ENCODE measurements around the gene HIC2.
"Not testable (repeated sequence)": the region's sequence is repeated elsewhere in the genome, so short reads cannot be mapped to it uniquely, and the experiment has no call there.

HIC2 gene

DNA sequence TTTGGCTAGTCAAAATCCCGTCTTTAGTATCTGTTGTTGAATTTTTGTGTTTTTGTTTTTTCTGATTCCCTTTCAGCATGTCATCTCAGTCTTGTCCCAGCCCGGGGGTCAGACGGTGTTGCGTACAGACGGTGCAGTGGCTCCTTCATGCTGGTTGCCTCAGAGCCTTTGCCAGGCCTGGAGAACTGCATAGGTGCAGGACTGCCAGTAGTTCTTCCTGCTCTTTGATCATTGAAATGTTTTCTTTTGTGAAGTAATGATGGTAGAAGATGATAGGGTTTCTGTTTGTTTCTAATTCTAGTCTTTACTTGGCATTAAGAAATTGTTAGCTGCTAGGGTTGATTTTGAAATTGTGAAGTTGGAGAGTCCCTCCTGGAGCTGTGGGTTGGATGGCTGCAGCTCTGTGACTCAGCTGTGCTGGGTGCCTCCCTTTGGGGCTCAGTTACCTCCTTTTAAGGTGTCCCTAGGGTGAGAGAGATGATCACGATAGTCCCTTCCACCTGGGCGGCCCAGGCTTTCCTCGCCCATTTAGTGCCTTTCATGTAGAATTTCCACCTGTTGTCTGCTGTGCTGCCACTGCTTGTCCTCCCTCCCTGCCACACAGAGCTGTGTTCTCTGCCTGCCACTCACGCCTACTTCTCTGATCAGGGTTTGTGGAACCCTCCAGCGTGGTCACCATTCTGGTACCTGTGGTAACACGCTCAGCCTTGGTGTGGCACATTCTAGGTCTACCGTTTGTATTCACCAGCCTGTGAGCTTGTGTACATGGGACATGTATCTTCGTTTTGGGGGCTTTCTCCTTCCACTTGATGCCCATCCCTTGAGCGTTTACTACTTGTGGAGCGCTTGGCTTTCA, 17.4 kb downstream of the HIC2 start:
- DNase-seq (ENCODE audit: low read depth in 2 of 2, low spot score in 1 of 2), result not testable (repeated sequence)

DNA sequence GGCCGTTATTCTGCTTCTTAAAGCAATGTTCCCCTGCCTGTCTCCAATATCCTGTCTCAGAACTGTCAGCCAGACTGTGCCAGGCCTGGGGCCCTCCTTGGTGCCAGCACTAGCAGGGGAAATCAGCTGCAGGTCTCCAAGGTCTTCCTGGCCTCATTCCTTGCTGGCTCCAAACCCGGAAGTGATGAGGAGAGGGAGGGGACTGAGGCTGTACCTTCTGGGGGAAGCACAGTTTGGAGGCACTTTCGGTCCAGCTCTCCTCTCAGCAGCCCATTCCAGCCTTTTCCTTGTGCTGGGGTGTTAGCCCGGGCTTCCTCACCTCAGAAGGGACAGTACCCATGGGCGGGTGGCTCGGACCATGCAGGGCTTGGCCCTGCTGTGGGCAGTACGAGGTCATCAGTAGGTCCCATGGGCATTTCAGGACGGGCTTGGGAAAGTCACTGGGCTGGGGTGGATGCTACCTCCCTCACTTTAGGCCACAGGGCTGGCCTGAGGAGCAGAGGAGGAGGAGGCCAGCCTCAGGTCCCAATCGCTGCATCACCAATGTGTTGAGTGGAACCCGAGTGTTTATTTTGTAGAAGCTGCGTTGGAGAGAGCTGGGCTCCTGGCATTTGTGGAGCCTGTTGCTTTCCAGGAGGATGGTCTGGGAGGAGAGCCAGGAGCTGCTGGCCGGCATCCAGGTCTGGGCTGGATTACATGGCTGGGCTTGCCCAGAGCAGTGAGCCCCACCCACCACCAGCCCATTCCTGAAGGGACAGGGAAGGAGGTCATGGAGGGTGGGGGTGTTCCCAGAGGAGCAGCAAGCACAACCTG, 19.0 kb downstream of the HIC2 start:
- DNase-seq (ENCODE audit: low read depth in 2 of 2, low spot score in 1 of 2), result not testable (repeated sequence)

DNA sequence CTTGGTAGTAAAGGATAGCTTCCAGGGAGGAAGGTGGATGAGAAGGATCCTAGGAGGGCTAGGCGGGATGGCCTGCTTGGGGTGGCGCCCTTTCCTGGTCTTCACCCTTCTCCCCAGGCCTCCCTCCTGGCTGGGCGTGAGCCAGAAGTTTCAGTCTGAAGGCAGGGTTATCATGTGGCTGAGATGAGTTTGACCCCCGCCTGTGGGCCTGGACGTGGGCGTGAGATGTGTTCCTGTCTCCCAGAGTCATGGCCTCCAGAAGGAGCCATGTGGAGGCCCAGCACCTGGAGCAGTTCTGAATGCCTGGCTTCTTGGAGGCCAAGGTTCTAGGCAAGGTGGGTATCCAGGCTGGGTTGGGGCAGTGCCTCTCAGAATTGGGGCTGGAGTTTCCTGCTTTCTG, 20.8 kb downstream of the HIC2 start:
- not testable (repeated sequence) for DNase-seq (ENCODE audit: low read depth in 2 of 2, low spot score in 1 of 2)

DNA sequence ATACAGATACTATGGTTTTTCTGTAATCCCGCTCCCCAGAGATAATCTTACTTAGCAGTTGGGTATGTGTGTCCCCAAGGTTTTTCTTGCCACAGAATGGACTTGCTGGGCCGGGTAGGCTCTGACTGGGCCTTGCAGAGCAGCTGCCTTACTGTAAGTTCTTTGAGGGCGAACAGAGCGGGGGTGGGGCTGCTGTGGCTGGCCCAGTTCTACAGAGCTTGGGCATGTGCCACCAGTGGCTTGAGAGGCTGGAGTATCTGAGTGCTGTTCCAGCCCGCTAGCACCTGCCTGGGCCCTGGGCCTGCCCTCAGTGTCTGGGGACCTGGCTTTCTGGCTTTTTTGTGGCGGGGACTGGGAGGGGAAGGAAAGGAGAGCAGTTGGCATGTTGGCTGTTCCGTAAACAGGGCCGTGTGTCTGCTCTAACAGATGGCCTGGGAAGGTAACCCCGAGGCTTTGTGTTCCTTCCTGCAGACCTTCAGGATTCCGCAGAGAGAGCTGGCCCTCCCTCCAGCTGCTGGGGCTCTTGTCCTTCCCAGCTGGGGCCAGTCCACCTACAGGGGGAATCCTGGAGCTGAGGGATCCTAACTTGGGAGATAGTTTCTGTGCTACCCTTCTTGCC, 23.0 kb downstream of the HIC2 start:
- not testable (repeated sequence) for DNase-seq (ENCODE audit: low read depth in 2 of 2, low spot score in 1 of 2)

DNA sequence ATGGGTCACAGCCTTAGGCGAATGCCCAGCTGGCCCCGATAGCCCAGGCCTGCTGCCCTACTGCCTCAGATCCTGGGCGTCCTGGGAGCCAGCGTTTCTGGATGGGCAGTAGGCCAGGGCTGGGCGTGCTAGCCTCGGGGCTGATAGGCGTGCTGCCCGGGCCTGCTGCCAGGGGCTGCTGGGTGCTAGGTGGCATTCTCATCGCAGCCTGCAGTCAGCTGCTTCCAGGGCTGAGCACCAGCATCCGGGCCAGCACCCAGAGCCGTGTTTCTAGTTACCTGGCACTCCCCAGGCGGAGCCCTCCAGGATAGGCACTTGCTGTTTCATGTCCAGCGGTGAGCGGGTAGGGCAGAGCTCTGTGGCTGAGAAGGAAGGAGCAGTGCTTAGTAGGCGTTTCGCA, 23.5 kb downstream of the HIC2 start:
- DNase-seq (ENCODE audit: low read depth in 2 of 2, low spot score in 1 of 2), result not testable (repeated sequence)

DNA sequence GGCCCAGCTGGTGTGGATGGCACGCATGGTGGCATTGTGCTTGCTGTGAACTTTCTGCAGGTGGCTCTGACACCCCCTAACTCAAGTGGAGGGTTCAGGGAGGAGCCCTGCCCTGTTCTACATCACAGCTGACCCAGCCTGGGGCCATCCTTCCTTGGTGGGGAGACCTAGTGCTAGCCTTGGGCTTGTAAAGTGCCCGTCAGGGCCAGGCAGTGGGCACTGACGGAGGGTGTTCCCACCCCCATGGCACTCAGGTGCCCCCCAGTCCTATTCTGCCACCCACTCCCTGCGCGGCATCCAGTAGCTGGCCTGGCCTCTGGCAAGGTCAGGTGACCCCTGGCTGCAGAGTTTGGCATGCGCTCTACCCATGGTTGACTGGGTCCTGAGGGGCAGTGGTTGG, 24.0 kb downstream of the HIC2 start:
- DNase-seq (ENCODE audit: low read depth in 2 of 2, low spot score in 1 of 2), result not testable (repeated sequence)

DNA sequence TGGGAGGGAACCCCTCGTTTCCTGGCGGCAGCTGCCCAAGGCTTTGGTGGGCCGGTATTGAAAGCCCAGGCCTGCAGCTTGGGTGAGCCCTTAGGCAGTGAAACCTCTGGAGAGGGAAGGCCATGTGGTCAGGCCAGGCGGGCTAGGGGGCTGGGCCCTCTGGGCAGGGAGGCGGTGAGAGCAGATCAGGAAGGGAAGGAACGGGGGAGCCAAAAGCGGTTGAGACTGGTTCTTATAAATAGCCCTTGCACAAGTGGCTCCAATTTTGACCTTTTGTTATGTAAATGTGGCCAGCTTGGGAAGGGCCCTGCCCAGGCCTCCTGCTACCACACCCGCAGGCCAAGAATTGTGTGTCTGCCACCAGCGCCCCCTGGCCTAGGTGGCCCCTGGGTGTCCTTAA, 25.0 kb downstream of the HIC2 start:
- not testable (repeated sequence) for DNase-seq (ENCODE audit: low read depth in 2 of 2, low spot score in 1 of 2)

DNA sequence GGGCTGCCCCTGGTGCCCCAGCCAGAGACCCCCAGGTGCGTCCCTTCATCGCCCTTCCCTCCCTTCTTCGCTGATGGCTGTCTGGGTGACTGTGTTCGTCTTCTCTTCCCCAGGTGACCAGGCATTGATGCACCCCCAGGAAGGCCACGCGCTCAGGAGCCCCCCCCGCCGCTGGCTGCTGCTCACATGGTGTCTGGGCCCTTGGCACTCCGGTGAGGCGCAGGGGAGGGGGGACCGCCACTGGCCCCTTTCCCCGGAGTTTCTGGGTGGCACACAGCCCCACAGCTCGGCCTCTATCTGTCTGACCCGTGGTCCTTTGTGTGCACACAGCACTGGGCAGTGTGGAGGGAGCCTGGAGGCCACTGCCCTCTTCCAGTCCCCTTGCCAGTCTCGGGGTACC, 25.5 kb downstream of the HIC2 start:
- DNase-seq (ENCODE audit: low read depth in 2 of 2, low spot score in 1 of 2), result not testable (repeated sequence)

DNA sequence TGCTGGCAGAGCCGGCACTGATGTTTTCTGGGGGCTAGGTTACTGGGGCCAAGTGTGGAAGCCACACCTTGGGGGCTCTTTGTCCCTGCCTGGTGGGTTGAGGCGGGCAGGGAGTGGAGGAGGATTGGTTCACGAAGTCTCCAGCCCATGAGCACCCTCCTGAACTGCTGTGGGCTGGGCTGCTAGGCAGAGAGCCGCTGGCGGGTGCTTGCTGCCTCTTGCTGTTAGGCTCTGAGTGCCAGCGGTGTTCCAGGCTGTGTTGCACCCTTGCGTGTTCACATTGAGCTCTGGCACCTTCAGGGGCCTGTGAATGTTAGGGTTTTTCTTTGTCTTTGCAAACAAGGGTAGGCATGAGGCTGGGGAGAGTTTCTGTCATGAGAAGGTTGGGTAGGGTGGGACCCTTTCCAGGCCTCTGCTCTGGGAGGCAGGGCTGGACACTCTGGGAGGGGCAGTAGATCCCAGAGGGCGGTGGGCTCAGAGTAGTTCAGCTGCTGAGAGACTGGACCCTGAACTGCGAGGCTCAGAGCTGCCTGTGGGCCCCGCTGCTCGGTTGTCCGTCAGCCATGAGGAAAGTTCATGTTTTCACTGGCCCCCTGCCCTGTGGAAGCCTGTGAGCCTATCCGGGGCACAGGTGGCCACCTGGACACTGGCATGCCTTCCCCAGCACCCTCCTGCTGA, 26.0 kb downstream of the HIC2 start:
- DNase-seq (ENCODE audit: low read depth in 2 of 2, low spot score in 1 of 2), result no peak

DNA sequence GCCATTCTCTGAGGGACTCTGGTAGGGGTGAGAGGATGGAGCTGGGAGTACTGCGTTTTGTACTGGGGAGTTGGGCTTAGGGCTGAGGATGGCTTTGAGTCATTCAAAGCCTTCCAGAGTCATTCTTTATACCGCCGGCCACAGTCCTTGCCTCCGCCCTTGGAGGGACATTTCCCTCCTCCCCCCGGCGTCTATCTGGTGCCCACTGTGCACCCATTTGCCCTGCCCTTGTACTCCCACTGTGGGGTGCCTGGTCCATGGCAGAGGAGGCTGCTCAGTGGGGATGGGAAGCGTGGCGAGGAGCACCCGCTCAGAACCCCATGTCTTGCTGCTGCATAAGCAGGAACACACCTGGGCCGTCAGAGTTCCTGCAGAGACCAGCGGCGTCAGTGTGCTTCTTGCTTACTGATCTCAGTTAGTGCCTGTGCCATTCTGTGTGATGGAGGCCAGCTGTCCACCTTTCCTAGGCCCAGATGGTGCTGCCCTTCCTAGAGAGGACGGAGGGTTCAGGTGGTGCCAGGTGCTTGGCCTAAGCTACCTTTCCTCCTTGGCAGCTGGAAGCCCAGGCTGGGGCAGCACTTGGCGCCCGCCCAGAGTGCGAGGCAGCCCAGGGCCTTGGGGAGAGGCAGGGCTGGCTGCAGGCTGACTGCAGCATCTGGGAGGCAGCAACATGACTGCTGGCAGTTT, 26.7 kb downstream of the HIC2 start:
- DNase-seq (ENCODE audit: low read depth in 2 of 2, low spot score in 1 of 2), result no peak

DNA sequence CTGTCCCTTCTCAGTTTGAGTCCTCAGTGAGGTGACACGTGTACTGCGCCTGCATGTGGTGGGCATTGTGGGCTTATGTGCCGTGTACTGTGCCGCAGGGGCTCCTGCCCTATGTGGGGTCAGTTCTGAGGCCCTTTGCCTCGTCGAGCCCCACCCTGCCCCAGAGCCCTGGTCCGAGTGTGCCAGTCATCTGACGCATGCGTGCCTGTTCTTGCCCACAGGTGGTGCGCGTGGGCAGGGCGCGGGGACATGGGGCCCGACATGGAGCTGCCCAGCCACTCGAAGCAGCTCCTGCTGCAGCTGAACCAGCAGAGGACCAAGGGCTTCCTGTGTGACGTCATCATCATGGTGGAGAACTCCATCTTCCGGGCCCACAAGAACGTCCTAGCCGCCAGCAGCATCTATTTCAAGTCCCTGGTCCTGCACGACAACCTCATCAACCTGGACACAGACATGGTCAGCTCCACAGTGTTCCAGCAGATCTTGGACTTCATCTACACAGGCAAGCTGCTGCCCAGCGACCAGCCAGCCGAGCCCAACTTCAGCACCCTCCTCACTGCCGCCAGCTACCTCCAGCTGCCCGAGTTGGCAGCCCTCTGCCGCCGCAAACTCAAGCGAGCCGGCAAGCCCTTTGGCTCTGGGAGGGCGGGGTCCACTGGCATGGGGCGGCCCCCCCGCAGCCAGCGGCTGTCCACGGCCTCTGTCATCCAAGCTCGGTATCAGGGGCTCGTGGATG, 27.7 kb downstream of the HIC2 start:
- DNase-seq (ENCODE audit: low read depth in 2 of 2, low spot score in 1 of 2), result no peak

DNA sequence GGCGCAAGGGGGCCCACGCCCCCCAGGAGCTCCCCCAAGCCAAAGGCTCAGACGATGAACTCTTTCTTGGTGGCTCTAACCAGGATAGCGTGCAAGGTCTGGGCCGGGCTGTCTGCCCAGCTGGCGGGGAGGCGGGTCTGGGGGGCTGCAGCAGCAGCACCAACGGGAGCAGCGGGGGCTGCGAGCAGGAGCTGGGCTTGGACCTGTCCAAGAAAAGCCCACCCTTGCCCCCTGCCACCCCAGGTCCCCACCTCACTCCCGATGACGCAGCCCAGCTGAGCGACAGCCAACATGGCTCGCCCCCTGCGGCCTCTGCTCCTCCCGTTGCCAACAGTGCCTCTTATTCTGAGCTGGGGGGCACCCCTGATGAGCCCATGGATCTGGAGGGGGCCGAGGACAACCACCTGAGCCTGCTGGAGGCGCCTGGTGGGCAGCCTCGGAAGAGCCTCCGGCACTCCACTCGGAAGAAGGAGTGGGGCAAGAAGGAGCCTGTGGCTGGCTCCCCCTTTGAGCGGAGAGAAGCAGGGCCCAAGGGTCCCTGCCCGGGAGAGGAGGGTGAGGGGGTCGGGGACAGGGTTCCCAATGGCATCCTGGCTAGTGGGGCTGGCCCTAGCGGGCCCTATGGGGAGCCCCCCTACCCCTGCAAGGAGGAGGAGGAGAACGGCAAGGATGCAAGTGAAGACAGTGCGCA, 28.4 kb downstream of the HIC2 start:
- no peak for DNase-seq (ENCODE audit: low read depth in 2 of 2, low spot score in 1 of 2)

DNA sequence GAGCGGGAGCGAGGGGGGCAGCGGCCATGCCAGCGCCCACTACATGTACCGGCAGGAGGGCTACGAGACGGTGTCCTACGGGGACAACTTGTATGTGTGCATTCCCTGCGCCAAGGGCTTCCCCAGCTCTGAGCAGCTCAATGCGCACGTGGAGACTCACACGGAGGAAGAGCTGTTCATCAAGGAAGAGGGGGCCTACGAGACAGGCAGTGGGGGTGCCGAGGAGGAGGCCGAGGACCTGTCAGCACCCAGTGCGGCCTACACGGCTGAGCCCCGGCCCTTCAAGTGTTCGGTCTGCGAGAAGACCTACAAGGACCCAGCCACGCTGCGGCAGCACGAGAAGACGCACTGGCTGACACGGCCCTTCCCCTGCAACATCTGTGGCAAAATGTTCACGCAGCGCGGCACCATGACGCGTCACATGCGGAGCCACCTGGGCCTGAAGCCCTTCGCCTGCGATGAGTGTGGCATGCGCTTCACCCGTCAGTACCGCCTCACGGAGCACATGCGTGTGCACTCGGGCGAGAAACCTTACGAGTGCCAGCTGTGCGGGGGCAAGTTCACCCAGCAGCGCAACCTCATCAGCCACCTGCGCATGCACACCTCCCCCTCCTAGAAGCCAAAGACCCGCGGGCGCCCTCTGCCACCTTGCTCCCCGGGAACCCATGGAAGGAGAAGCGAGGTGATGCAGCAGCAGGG, 29.1 kb downstream of the HIC2 start:
- DNase-seq (ENCODE audit: low read depth in 2 of 2, low spot score in 1 of 2), result no peak

DNA sequence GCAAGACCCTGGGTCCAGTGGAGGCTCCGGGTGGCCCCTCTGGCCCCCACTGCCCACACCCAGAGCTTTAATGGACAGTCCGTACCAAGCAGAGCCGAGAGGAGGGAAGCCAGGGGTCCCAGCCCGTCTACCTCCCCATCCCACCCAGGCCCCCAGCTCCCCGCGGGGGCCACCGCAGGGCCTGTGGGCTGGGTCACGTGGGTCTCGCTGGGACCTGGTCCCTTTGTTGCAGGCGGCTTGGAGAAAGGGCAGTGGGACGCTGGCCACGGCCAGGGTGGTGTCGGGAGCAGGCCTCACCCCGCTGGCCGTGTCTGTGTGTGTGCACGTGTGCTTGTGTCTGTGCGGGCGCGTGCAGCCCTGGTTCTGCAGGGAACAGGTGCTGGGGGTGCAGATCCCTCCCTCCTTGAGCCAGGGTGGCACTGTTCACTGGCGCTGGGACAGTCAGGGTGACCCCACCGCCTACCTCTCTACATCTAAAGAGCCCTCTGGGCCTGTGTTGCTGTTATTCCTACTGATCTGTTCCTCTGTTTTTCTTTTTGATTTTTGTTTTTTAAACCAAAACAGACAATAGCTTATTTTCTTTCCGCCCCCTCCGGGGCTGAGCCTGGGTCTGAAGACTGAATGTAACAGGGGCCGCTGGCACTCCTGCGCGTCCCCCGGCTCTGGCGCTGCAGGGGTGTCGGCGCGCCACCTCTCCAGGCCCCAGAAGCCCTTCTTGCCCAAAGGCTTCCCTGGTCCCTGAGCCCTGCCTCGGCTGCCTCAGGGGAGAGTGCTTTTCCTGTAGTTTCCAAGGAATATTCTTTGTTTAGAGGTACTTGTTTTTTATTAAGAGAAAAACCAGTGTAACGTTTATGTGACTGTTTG, 29.9 kb downstream of the HIC2 start:
- no peak for DNase-seq (ENCODE audit: low read depth in 2 of 2, low spot score in 1 of 2)

DNA sequence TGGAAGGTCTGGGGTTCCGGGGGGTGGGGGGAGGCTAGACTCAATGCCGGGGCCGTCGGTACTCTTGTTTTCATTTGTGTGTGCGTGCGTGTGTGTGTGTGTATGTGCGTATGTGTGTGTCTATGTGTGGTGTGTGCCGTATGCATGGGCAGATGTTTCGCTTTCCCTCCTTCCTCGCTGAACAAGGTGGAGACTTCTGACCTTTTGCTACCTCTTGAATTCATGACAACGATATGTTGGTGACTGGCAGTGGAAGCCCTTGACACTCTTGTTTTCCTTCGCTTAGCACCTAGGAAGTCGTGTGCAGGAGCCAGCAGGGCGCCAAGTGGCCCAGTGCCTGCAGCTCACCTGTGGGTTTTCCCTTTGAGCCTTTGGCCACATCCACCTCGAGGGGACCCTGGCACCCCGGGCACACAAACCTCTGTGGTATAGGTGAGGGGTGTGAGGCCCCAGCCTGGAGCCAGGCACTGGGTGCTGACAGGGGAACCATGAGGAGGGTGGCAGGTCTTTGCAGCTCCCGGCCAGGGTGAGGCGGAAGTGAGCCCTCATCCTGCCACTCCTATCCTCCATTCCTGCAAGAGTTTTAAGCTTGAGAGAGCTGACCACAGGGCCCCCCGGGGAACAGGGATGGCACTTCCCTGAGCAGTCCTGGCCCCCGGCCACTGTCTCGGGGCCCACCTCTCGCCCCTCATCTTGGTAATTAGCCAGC, 30.7 kb downstream of the HIC2 start:
- DNase-seq (ENCODE audit: low read depth in 2 of 2, low spot score in 1 of 2), result no peak

DNA sequence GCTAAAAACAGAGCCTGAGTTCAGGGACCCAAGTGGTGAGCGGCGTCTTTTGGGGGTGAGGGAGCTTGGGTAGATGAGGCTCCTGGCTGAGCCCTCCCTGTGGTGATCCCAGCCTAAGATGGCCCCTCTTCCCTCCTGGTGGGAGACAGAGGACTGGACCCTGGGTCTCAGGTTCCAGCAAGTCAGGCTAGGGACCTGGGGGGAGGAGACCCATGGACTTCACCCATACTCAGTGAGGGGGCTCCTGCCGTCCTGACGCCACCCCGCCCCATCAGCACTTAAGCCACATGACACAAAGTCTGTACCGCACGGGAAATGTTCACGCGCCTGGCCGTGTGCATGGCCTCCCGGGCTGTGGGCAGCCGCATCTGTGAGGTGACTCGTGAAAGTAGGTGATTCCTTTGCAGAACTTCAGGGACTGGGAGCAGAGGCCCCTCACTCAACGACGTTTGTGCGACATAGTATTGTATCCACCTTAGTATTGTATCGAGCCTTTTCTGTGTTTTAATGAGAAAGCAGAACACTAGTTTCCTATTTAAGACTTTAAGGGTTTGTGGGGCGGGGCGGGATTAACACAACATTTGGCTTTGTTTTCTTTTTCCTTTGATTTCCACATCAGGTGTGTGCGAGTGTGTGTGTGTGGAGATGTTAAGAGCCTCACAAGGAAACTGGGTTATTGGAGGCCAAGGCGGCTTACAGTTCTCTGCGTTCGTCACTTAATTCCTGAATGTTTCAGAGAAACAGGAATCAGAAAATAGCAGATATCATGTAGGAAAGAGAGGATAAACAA, 31.7 kb downstream of the HIC2 start:
- DNase-seq (ENCODE audit: low read depth in 2 of 2, low spot score in 1 of 2), result no peak
